Omental fat pad (tissue), 4 donors: Measurements from ENCODE around the gene RHOC. TPM values are rescaled to one million over a fixed set of nuclear protein-coding genes. Genes with fewer than 3 reads are reported as not detected.
"Not testable (repeated sequence)": the region's sequence is repeated elsewhere in the genome, so short reads cannot be mapped to it uniquely, and the experiment has no call there.

Experiments used
- ATAC-seq: fragments of 150-250 bp; one replicate; pipeline ENCODE4 v1.9.1; 2016; ENCODE audit warnings: mild to moderate bottlenecking, moderate library complexity; ENCODE audit not compliant: low FRiP score
- DNase-seq: peaks from one replicate; pipeline ENCODE4 v3.0.0-alpha.2; 2019; ENCODE audit warnings: low spot score
- total RNA-seq, 4 donors: library from RNA; depleted of rRNA; stranded (reverse); fragments of >200 nt; gene quantifications; one replicate each; pipeline ENCODE4 v1.1.0, GENCODE V29; 2016
- TF ChIP-seq, protein P1 (sequence below), 3 donors: fragments of 450-650 bp; IDR thresholded peaks; one replicate each; pipeline ENCODE4 v1.5.1; 2016 to 2017; ENCODE audit warnings: antibody characterized with exemption in 3 of 3, mild to moderate bottlenecking in 3 of 3, moderate library complexity in 2 of 3

RHOC gene
- total RNA-seq, 4 donors from 2014 or later, result 219 to 307 (median 299) TPM

DNA sequence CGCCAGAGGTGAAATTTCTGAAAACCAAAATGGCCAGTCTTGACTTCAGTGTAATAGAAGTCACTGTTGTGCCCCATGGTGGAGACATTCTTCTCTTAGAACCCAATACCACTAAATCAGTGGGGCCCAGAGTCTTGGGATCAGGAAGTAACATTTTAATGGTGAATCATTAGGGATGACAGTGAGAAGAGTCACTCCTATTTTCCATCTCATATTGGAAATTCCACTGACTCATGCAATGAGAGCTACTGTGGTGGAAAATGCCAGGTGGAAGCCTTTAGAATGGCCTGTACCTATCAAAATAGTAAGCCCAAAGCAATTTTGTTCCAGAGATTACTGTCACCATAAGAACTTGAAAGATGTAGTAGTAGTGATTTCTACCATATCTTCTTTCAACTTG lies 28.8 kb upstream of the RHOC start:
- DNase-seq (no peak), ATAC-seq (peak; percentile 56)
- TF ChIP-seq, protein P1, sequence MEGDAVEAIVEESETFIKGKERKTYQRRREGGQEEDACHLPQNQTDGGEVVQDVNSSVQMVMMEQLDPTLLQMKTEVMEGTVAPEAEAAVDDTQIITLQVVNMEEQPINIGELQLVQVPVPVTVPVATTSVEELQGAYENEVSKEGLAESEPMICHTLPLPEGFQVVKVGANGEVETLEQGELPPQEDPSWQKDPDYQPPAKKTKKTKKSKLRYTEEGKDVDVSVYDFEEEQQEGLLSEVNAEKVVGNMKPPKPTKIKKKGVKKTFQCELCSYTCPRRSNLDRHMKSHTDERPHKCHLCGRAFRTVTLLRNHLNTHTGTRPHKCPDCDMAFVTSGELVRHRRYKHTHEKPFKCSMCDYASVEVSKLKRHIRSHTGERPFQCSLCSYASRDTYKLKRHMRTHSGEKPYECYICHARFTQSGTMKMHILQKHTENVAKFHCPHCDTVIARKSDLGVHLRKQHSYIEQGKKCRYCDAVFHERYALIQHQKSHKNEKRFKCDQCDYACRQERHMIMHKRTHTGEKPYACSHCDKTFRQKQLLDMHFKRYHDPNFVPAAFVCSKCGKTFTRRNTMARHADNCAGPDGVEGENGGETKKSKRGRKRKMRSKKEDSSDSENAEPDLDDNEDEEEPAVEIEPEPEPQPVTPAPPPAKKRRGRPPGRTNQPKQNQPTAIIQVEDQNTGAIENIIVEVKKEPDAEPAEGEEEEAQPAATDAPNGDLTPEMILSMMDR (IDR thresholded peaks at IDR 0.05), result no peak

DNA sequence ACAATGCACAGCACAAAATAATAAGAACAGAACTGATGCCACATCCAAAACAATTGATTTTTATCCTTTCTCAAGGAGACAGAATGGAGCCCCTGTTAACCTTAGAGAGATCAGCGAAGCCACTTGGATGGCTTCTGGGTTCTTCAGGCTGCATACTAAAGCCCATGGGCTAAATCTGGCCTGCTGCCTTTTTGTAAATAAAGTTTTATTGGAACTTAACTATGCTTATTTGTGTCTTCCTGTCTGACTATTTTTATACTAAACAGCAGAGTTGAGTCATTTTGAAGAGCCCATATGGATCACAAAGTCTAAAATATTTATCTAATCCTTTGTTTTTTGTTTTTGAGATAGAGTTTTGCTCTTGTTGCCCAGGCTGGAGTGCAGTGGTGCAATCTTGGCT lies 24.5 kb upstream of the RHOC start:
- ATAC-seq (no peak), DNase-seq (no peak)
- TF ChIP-seq, protein P1 (IDR thresholded peaks at IDR 0.05), result no peak

DNA sequence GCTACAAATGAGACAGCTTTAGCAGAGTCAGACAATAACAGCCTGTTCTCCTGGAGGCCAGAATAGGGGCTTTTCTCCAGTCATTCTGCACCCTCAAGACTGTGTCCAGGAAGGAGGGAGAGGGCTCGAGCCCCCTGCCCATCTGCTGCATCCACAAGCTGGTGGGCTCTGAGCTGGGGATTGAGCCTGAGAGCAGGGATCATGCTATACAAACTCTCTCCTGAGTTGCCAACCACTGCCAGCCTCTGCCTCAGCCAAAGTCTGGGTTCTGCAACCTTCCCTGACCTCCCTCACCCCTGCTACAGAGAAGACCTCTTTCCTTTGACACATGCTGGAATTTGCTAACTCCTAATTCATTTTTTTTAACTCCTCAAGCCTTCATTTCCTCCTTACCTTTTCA lies 23.0 kb upstream of the RHOC start:
- TF ChIP-seq, protein P1 (IDR thresholded peaks at IDR 0.05), result no peak
- DNase-seq (no peak), ATAC-seq (no peak)

DNA sequence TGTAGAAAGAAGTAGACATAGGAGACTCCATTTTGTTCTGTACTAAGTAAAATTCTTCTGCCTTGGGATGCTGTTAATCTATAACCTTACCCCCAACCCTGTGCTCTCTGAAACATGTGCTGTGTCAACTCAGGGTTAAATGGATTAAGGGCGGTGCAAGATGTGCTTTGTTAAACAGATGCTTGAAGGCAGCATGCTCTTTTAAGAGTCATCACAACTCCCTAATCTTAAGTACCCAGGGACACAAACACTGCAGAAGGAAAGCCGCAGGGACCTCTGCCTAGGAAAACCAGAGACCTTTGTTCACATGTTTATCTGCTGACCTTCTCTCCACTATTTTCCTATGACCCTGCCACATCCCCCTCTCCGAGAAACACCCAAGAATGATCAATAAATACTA lies 22.1 kb upstream of the RHOC start:
- ATAC-seq, DNase-seq: not testable (repeated sequence)

DNA sequence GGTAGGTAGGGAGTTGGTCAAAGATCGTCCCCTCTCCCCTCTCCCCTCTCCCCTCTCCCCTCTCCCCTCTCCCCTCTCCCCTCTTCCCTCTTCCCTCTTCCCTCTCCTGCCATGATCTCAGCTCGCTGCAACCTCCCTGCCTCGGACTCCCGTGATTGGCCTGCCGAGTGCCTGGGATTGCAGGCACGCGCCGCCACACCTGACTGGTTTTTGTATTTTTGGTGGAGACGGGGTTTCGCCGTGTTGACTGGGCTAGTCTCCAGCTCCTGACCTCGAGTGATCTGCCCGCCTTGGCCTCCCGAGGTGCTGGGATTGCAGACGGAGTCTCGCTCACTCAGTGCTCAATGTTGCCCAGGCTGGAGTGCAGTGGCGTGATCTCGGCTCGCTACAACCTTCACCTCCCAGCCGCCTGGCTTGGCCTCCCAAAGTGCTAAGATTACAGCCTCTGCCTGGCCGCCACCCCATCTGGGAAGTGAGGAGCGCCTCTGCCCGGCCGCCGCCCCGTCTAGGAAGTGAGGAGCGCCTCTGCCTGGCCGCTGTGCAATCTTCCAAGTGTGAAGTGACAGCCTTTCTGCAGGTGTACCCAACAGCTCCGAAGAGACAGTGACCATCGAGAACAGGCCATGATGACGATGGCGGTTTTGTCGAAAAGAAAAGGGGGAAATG lies 21.5 kb upstream of the RHOC start:
- not testable (repeated sequence) for DNase-seq, ATAC-seq

DNA sequence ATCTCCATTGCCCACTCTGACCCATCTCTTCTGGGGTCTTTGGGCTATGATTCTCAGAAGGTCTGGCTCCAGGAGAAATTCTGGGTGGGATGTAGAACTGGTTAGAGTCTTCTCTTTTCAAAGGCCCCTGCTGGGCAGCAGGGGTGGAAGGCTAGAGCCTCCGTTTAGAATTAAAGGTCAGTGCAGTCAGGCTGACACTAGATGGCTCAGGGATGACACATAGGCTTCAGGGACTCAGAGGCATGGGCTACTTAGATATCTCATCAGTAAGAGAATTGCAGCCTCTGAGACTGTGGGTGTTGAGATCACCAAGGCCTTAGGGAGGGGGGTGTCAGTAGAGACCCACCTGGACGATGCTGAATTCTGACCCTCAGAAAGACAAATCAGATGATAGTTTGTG lies 20.8 kb upstream of the RHOC start:
- DNase-seq, result no peak
- no peak for ATAC-seq
- TF ChIP-seq, protein P1 (IDR thresholded peaks at IDR 0.05), result no peak

DNA sequence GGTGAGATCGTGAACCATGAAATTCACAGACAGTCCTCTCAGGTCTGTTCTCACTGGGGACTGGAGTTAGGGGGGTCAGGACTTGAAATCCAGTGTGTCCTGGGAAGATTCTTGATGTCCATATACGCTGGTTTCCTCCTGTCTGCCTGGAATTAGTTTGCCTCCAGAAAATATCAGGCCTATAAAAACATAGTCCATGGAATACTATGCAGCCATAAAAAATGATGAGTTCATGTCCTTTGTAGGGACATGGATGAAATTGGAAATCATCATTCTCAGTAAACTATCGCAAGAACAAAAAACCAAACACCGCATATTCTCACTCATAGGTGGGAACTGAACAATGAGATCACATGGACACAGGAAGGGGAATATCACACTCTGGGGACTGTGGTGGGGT lies 17.3 kb upstream of the RHOC start:
- DNase-seq, ATAC-seq: not testable (repeated sequence)

DNA sequence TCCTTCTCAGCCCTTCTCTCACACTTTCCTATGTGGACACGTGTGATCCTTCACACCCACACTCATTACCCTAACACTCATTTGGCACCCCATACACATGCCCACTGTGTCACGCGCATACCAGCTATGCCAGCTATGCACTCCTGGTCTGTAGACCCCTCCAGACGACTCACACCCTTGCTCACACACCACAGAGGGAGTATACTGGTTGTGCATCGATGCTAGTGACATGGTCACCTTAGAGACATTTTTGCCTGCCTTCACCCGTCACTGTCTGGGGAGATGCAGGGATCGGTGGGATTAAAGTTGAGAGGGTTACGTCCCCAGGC lies 16.5 kb upstream of the RHOC start:
- no peak for DNase-seq
- no peak for ATAC-seq
- TF ChIP-seq, protein P1 (IDR thresholded peaks at IDR 0.05), result no peak
